OCI-LY3 (cell line): ENCODE measurements around the gene MED25.

Experiments
- EZH2phosphoT487 ChIP-seq: fragments of 200-600 bp; shearing (Covaris generic); IDR thresholded peaks from 2 replicates; pipeline ENCODE4 v1.6.1; 2018; ENCODE audit warnings: antibody characterized with exemption, mixed run types, low read depth
- TF ChIP-seq, protein P1 (sequence below): fragments of 200-600, 300-600 bp; sonication (generic); IDR thresholded peaks from 2 replicates; pipeline ENCODE4 v1.5.1; 2014; ENCODE audit warnings: antibody characterized with exemption, low read length, low read depth

DNA sequence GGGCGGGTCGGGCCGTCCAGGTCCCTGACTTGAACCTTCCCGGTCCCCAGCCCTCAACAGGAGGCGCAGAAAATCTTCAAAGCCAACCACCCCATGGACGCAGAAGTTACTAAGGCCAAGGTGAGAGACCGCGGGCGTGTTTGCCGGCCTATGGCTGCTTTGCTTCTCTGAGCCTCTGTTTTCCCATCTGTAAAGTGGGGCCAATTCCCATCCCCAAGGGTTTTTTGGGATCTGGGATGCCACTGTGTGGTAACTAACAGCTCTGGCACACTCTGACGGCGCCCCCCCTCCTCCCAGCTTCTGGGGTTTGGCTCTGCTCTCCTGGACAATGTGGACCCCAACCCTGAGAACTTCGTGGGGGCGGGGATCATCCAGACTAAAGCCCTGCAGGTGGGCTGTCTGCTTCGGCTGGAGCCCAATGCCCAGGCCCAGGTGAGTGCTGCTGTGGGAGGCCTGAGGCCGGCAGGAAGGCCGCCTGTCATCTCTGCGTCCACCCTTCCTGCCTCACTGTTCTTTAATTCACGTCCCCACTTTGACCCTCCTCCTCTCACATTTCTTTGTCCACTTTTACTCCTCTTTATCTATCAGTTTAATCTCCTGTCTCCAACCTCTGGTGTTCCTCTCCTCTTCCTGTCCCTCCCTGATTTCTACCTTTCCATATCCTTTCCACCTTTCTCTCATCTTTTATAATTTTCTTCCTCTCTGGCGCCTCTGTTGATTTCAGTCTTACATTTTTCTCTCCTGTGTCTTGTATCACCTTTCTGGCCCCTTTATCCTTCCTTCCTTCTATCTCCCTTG lies 12.1 kb upstream of the MED25 start:
- TF ChIP-seq, protein P1, sequence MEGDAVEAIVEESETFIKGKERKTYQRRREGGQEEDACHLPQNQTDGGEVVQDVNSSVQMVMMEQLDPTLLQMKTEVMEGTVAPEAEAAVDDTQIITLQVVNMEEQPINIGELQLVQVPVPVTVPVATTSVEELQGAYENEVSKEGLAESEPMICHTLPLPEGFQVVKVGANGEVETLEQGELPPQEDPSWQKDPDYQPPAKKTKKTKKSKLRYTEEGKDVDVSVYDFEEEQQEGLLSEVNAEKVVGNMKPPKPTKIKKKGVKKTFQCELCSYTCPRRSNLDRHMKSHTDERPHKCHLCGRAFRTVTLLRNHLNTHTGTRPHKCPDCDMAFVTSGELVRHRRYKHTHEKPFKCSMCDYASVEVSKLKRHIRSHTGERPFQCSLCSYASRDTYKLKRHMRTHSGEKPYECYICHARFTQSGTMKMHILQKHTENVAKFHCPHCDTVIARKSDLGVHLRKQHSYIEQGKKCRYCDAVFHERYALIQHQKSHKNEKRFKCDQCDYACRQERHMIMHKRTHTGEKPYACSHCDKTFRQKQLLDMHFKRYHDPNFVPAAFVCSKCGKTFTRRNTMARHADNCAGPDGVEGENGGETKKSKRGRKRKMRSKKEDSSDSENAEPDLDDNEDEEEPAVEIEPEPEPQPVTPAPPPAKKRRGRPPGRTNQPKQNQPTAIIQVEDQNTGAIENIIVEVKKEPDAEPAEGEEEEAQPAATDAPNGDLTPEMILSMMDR: no peak
- no peak for TF ChIP-seq EZH2phosphoT487
